HK-2 (cell line): ENCODE measurements around the gene PIF1.

ENCODE experiments used
- DNase-seq: peaks from one replicate; pipeline ENCODE4 v3.0.0-alpha.2; 2018; ENCODE audit not compliant: unreplicated experiment

PIF1 gene

DNA sequence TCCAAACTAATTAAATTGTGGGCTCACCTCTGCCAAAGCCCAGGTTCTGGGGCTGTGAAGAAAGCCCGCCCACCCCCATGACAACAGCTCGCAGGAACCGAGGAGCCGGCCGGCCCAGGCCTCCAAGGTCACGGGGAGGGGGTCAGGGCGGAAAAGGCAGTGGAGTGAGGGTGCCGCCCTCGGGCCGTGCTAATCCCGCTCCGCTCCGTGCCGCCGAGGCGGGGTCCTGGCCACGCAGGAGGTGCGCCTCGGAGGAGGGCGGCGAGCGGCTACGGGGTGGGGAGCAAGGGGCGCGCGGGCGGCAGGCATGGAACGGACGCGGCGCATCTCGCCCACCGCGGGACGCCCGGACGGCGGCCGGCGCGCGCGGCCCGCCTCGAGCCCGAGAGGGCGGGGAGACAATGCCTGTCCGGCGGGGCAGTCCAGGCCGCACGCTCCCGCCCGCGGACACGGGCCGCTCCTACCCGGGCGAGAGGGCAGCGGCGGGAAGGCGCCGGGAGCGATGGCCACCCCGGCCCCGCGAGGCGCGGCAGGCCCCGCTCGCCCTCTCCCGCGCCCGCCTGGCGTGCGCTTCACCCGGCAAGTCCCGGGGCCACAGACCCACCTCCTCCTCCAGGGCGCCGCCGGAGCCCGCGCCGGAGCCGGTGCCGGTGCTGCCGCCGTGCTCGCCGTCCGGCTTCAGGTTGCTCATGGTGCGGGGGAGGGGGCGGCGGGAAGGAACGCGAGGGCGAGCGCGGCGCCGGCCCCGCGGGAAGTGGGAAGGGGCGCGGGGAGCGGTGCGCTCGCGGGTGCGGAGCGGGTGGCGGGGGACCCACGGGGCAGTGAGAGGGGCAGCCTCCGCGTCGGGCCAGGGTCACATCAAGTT is 50.6 kb downstream of the PIF1 start:
- no peak for DNase-seq

DNA sequence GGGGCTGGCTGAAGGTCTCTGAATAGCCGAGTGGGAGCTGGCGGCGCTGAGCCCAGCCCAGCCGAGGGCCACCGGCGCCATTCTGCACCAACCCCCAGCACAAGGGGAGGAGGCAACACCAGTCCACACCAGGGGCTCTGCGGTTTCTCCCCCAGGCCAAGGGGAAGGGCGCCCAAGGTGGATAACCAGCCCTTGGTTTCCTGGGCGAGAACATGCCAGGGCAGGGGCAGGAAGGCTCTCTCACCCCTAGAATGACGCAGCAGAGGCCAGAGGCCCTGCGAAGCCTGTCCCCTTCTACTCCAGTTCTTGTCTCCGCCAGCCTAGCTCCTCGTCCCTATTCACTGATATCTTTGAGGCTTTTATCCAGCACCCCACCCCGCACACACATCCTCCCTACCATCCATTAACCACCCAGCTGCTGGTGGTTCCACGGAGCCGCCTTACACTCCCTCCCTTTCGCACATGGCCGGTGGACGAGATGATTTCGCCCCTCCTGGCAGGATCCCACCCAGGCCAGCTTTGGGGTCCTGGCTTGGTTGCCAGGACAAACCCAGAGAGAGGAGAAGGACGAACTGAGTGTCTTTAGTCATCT is 51.3 kb downstream of the PIF1 start:
- no peak for DNase-seq

DNA sequence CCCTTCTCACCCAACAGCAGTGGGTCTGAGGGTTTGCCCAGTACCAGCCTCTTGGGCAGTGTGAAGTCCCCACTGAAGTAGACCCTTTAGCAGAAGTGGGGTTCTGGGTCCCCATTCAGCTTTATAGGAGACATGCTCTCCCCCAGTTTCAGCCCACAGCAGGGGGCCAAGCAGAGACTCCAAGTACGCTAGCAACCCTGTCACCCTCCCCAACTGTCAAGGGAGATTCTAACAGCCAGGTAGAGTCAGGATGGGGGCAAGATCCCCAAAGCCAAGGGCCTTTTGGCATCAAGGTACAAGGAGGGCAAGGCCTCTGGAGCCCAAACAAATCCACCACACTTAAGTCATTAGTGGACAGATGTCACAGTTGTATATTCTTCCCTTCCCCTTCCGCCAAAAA is 51.8 kb downstream of the PIF1 start:
- DNase-seq = no peak

DNA sequence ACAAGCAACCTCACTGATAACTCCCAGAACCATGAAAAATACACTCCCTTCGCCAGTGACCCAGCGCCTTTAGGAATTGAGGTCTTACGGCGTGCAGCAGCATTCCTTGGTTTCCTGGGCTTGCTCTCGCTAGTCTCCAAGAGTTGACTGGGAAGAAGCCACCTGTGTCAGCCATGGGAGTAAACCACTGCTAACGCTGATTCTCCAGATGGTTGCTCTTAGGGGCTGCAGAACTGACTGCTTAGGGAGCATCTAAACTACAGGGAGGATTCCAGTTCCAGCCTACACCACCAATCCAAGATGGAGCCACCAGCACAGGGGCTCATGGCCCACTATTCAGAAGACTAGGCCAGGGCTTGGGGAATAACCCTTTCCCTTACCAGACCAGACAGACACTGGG is 52.5 kb downstream of the PIF1 start:
- no peak for DNase-seq

DNA sequence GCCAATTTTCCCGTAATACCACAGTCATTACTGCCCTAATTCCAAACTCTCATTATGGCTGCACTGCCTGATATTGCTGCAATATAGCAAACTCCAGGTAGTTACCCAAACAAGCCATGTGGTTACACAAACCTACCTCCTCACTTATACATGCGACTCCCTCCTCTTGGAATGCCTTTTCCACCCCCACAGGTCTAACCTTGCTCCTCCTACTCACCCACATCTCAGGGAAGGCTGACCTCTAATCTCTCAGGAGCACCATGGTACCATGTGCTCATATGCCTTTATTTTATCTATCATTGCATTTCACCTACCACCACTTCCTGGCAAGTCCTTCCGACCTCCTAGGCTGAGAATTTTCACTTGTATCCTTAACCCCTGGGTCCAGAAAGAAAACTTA is 53.0 kb downstream of the PIF1 start:
- DNase-seq = no peak

DNA sequence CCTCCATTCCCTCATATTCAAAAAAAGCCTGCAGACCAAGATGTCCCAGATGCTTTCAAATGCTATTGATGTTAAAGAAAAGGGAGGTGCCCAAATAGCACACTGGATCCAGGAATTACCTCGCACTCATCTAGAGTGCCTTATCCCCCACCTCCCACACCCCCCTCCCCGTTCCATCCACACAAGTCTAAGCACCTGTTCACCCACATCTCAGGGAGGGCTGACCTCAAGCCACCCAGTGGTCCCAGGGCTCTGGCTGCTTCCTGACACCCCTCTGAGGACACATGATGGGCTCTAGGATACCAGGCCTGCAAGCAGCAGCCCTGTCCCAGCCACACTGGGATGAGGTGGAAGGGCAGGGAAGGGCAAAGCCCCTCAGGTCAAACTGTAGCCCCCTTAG is 54.8 kb downstream of the PIF1 start:
- DNase-seq = no peak

DNA sequence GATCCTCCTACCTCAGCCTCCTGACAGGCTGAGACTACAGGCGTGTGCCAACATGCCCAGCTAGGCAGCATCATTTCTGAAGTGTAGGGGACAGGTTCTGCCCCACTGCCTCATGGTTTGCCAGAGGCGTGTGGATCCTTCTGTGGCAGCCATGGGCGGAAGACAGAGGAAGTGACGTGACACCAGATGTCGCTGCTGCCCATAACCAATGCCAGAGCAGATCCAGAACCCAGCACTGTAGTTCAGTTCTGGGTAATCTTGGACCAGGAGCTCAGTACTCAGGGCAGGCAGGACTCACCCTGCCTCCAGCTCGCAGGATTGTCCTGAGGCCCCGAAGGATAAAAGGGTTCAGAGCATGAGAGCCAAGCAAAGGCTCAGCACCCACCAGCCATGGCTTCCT is 58.2 kb downstream of the PIF1 start:
- DNase-seq = no peak

DNA sequence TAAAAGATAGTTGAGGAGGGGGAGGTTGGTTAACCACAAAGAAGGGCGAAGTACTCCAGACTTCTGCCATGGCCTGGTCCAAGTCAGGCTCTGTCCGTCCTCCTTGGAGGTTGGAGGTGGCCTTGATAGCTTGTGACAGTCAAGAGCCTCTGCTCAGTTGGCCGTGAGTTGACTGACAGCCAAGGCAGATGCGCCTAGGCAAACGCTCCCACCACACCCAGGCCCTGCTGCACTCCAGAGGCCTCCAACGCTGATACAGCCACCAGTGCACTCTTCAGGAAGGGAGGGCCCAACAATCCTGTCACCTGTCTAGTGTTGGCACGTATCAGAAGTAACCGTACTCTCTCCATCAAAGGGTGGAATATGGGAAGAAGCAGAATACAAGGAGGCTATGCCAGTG is 59.4 kb downstream of the PIF1 start:
- no peak for DNase-seq
